Lung (tissue), 12 donors: Measurements from ENCODE around the gene CPSF4L. TPM values are rescaled to one million over a fixed set of nuclear protein-coding genes. Genes with fewer than 3 reads are reported as not detected.

Source experiments
- ATAC-seq: fragments of 200-7000 bp; cut with Tn5 transposase; one replicate; pipeline ENCODE4 v1.9.1; 2020; ENCODE audit warnings: moderate number of reproducible peaks; ENCODE audit not compliant: insufficient read depth, low FRiP score
- DNase-seq, 3 donors: peaks; one replicate each; pipeline ENCODE4 v3.0.0-alpha.2; 2013 to 2017
- H3K27ac ChIP-seq, 2 donors: one replicate each; pipeline ENCODE4 v1.5.1; 2013; ENCODE audit warnings: mild to moderate bottlenecking in 2 of 2, moderate library complexity in 2 of 2, control low read depth in 1 of 2, inconsistent platforms in 1 of 2, low read depth in 1 of 2, low read length in 1 of 2
- H3K27me3 ChIP-seq, 3 donors: one replicate each; pipeline ENCODE4 v1.5.1; 2013; ENCODE audit warnings: low read length in 2 of 3; ENCODE audit not compliant: control insufficient read depth in 3 of 3, insufficient read depth in 3 of 3
- H3K36me3 ChIP-seq, 4 donors: one replicate each; pipeline ENCODE4 v1.5.1; 2013; ENCODE audit warnings: low read length in 4 of 4, mild to moderate bottlenecking in 1 of 4, moderate library complexity in 1 of 4; ENCODE audit not compliant: control insufficient read depth in 4 of 4, insufficient read depth in 4 of 4
- H3K4me1 ChIP-seq, 5 donors: one replicate each; pipeline ENCODE4 v1.5.1; 2013; ENCODE audit warnings: low read length in 5 of 5, mild to moderate bottlenecking in 2 of 5, moderate library complexity in 1 of 5; ENCODE audit not compliant: control insufficient read depth in 5 of 5, insufficient read depth in 5 of 5
- H3K4me3 ChIP-seq: one replicate; pipeline ENCODE4 v1.5.1; 2013; ENCODE audit warnings: mild to moderate bottlenecking, control low read depth, moderate library complexity
- H3K9ac ChIP-seq, 2 donors: one replicate each; pipeline ENCODE4 v1.5.1; 2013; ENCODE audit warnings: low read length in 2 of 2, control low read depth in 1 of 2; ENCODE audit not compliant: insufficient read depth in 1 of 2
- H3K9me3 ChIP-seq, 4 donors: one replicate each; pipeline ENCODE4 v1.5.1; 2013; ENCODE audit warnings: low read length in 3 of 4, mild to moderate bottlenecking in 1 of 4, moderate library complexity in 1 of 4; ENCODE audit not compliant: control insufficient read depth in 4 of 4, insufficient read depth in 3 of 4
- CTCF ChIP-seq: IDR thresholded peaks from 2 replicates; pipeline ENCODE4 v1.5.1; 2012; ENCODE audit warnings: mild to moderate bottlenecking; ENCODE audit errors: control extremely low read depth, extremely low read depth
- WGBS, 2 donors: extraction: QIAGEN DNeasy Blood & Tissue Kit; methylation state at CpG; one replicate each; pipeline ENCODE4 v1.1.7; 2013; 5-methylcytosine and 5-hydroxymethylcytosine counted together
- polyA plus RNA-seq, 2 donors: library from polyadenylated mRNA; stranded (reverse); fragments of 200-250 nt; gene quantifications; one replicate each; pipeline ENCODE4 v1.2.1, GENCODE V29; 2013
- total RNA-seq, 2 donors: library from RNA; depleted of rRNA in 1 of 2; stranded (reverse); fragments of >200 nt in 1 of 2; gene quantifications; one replicate each; pipeline ENCODE4 v1.2.1, GENCODE V29; 2014 to 2021
- donor health status: control.
- donor health status: control.
- donor health status: Bipolar disorder and iron deficiency.
- donor health status: healthy.
- donor health status: DM: yes; HTN: yes; CAD: no.

CPSF4L gene
- total and polyA plus RNA-seq, 4 donors: not detected

GRCh38 chr17:73230088-73230487 is 31.6 kb downstream of the CPSF4L start:
- no peak overlapping the region for H3K4me3 ChIP-seq
- no peaks in the 10 kb centered on the region for H3K27me3 ChIP-seq
- no peak for TF ChIP-seq CTCF
- no peaks in the 10 kb centered on the region for H3K36me3 ChIP-seq
- 96% methylated on average over 6 of the region's 6 CpGs for WGBS, 2 donors
- H3K4me1 ChIP-seq: peaks cover 3 to 20% (median 10%) of the 10 kb centered on the region in 5 donors
- DNase-seq (no peak), ATAC-seq (no peak)
- H3K9ac ChIP-seq: no peak overlapping the region
- H3K9me3 ChIP-seq: no peaks in the 10 kb centered on the region
- no peak overlapping the region for H3K27ac ChIP-seq

GRCh38 chr17:73228748-73229236 is 32.9 kb downstream of the CPSF4L start:
- 0 to 5% methylated on average over 2 of the region's 2 CpGs for WGBS, 2 donors
- peaks cover 3 to 18% (median 9%) of the 10 kb centered on the region in 5 donors for H3K4me1 ChIP-seq
- H3K27ac ChIP-seq: peak overlapping the region in 1 of 2 donors; percentile 53
- H3K4me3 ChIP-seq: no peak overlapping the region
- no peaks in the 10 kb centered on the region for H3K9me3 ChIP-seq
- H3K9ac ChIP-seq: no peak overlapping the region
- ATAC-seq: peak; percentile 31
- H3K36me3 ChIP-seq: no peaks in the 10 kb centered on the region
- TF ChIP-seq CTCF: no peak
- no peaks in the 10 kb centered on the region for H3K27me3 ChIP-seq
- peak; percentile 21 to 51 (median 48) for DNase-seq

- TF ChIP-seq CTCF: no peak
- Histone ChIP-seq H3K27ac (peak overlapping the region in 1 of 2 donors; percentile 15), H3K4me1 (peaks cover 0 to 16% (median 9%) of the 10 kb centered on the region in 5 donors), H3K36me3 (no peaks in the 10 kb centered on the region), H3K9ac (no peak overlapping the region), H3K9me3 (no peaks in the 10 kb centered on the region), H3K4me3 (no peak overlapping the region), H3K27me3 (no peaks in the 10 kb centered on the region)
- ATAC-seq: no peak
- no peak for DNase-seq
- WGBS, 2 donors: 72 to 74% methylated on average over 6 of the region's 6 CpGs
Measured at GRCh38 chr17:73227944-73228343, 33.7 kb downstream of the CPSF4L start.

- H3K36me3 ChIP-seq: no peaks in the 10 kb centered on the region
- no peak overlapping the region for H3K27ac ChIP-seq
- DNase-seq (no peak), ATAC-seq (no peak)
- no peak overlapping the region for H3K9ac ChIP-seq
- 49 to 55% methylated on average over 3 of the region's 3 CpGs for WGBS, 2 donors
- TF ChIP-seq CTCF: no peak
- no peaks in the 10 kb centered on the region for H3K9me3 ChIP-seq
- H3K4me1 ChIP-seq: peaks cover 0 to 16% (median 9%) of the 10 kb centered on the region in 5 donors
- H3K4me3 ChIP-seq: no peak overlapping the region
- no peaks in the 10 kb centered on the region for H3K27me3 ChIP-seq
Measured at GRCh38 chr17:73227379-73227778, 34.3 kb downstream of the CPSF4L start.
